A673 (cell line): ENCODE results near the gene SCPEP1. TPM values are rescaled to one million over a fixed set of nuclear protein-coding genes. Genes with fewer than 3 reads are reported as not detected.

Experiments used
- BruUV-seq: library from RNA; stranded (reverse); fragments of 400-500 nt; replicated peaks from 2 replicates; lab custom pipeline; 2021; lab: Mats Ljungman, UMichigan
- CTCF ChIA-PET: fragments of 300-600 bp; sonication (Branson Sonifier 250); formaldehyde crosslinking; loops from one replicate; lab custom pipeline; 2022; ENCODE audit warnings: antibody characterized with exemption; lab: Charles Lee
- POLR2A ChIA-PET: fragments of 300-600 bp; sonication (Branson Sonifier 250); formaldehyde crosslinking; loops from one replicate; lab custom pipeline; 2022; ENCODE audit warnings: antibody characterized with exemption; ENCODE audit not compliant: low non-redundant PET; lab: Charles Lee
- DNase-seq: peaks from one replicate; pipeline ENCODE4 v3.0.0-alpha.2; 2015; ENCODE audit warnings: low spot score
- H3K27ac ChIP-seq: fragments of 200-600 bp; sonication (generic); 2 replicates; pipeline ENCODE4 v1.5.1; 2016; ENCODE audit warnings: mixed run types, low read depth, mild to moderate bottlenecking, mixed read lengths, antibody characterized with exemption, low read length; ENCODE audit not compliant: poor library complexity, severe bottlenecking
- H3K27me3 ChIP-seq: fragments of 200-600 bp; sonication (generic); replicated peaks from 2 replicates; pipeline ENCODE4 v1.6.1; 2017; ENCODE audit warnings: mixed run types, low read depth, mild to moderate bottlenecking, mixed read lengths, antibody characterized with exemption, low read length; ENCODE audit not compliant: insufficient read depth, poor library complexity
- H3K36me3 ChIP-seq: fragments of 200-600 bp; sonication (generic); 2 replicates; pipeline ENCODE4 v1.6.1; 2016; ENCODE audit warnings: mixed run types, mild to moderate bottlenecking, mixed read lengths, antibody characterized with exemption, low read length; ENCODE audit not compliant: insufficient read depth, poor library complexity, severe bottlenecking
- H3K4me1 ChIP-seq: fragments of 200-600 bp; sonication (generic); 2 replicates; pipeline ENCODE4 v1.6.1; 2017; ENCODE audit warnings: mixed run types, mild to moderate bottlenecking, mixed read lengths, antibody characterized with exemption, low read length; ENCODE audit not compliant: insufficient read depth, poor library complexity, severe bottlenecking
- H3K4me3 ChIP-seq: fragments of 200-600 bp; sonication (generic); 2 replicates; pipeline ENCODE4 v1.5.1; 2016; ENCODE audit warnings: low read depth, mixed run types, mild to moderate bottlenecking, mixed read lengths, low read length; ENCODE audit not compliant: poor library complexity, severe bottlenecking
- H3K9me3 ChIP-seq: fragments of 200-600 bp; sonication (generic); 2 replicates; pipeline ENCODE4 v1.6.1; 2016; ENCODE audit warnings: mixed run types, low read depth, mild to moderate bottlenecking, mixed read lengths, antibody characterized with exemption, low read length; ENCODE audit not compliant: poor library complexity, severe bottlenecking
- EZH2 ChIP-seq: fragments of 200-600 bp; sonication (generic); IDR thresholded peaks from 2 replicates; pipeline ENCODE4 v1.6.1; 2017; ENCODE audit warnings: borderline replicate concordance, low read depth, mild to moderate bottlenecking, mixed read lengths, antibody characterized with exemption, low read length; ENCODE audit not compliant: poor library complexity, severe bottlenecking
- intact Hi-C: fragments of 100-400 bp; cut with micrococcal nuclease; formaldehyde crosslinking; loops from one replicate; pipeline ENCODE4 v1.10.0; 2022; ENCODE audit not compliant: unreplicated experiment
- total RNA-seq: library from RNA; stranded (reverse); gene quantifications from 2 replicates; pipeline ENCODE4 v1.2.3, GENCODE V29; 2021
- TF ChIP-seq, protein P1 (sequence below): fragments of 300-800, 200-600 bp; sonication (generic); conservative IDR thresholded peaks from 2 replicates; pipeline ENCODE4 v1.5.1; 2017; ENCODE audit warnings: low read depth, mild to moderate bottlenecking, antibody characterized with exemption, low read length, moderate library complexity, mixed read lengths

SCPEP1 gene
- total RNA-seq, 1 experiment from 2014 or later, result 31.8 TPM

DNA sequence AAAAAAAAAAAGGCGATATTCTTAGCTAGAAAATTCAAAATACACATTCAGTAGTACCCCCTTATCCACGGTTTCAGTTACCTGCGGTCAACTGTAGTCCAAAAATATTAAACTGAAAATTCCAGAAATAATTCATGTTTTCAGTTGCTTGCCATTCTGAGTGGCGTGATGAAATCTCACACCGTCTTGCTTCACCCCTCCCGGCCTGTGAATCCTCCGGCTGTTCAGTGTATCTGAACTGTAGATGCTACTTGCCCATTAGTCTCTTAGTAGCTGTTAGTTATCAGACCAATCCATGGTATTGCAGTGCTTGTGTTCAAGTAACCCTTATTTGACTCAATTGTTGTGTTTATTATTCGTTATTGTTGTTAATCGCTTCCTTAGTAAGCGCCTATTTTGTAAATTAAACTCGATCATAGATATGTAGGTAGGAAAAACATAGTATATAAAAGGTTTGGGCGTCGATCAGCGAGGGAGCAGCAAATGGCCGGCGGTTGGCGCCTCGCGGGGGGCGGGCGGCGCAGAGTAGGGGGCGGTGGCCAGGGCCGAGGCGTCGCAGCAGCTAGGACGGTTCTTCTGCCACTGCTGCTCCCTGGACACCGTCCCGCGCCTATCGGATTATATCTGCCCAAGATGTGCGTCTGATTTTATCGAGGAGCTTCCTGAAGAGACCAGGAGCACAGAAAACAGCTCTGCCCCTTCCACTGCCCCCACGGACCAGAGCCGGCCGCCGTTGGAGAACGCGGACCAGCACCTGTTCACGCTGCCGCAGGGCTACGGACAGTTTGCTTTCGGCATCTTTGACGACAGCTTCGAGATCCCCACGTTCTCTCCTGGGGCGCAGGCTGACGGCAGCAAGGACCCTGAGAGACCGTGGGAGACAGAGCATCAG is 67.3 kb downstream of the SCPEP1 start:
- TF ChIP-seq, protein P1, sequence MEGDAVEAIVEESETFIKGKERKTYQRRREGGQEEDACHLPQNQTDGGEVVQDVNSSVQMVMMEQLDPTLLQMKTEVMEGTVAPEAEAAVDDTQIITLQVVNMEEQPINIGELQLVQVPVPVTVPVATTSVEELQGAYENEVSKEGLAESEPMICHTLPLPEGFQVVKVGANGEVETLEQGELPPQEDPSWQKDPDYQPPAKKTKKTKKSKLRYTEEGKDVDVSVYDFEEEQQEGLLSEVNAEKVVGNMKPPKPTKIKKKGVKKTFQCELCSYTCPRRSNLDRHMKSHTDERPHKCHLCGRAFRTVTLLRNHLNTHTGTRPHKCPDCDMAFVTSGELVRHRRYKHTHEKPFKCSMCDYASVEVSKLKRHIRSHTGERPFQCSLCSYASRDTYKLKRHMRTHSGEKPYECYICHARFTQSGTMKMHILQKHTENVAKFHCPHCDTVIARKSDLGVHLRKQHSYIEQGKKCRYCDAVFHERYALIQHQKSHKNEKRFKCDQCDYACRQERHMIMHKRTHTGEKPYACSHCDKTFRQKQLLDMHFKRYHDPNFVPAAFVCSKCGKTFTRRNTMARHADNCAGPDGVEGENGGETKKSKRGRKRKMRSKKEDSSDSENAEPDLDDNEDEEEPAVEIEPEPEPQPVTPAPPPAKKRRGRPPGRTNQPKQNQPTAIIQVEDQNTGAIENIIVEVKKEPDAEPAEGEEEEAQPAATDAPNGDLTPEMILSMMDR, result no peak
- TF ChIP-seq EZH2, result no peak
- DNase-seq, result no peak
- Histone ChIP-seq H3K9me3 (no peaks in the 10 kb centered on the region), H3K36me3 (no peaks in the 10 kb centered on the region), H3K4me3 (peak overlapping the region; percentile 26), H3K4me1 (no peaks in the 10 kb centered on the region), H3K27ac (no peak overlapping the region), H3K27me3 (peaks cover 14% of the 10 kb centered on the region)
- intact Hi-C loops, result no loop called here
- CTCF ChIA-PET, result interaction anchor here (0.6 kb wide), 1 partner anchor 284 kb away, joined by 7 read pairs; no protein-coding TSS in a partner anchor
- no TSS peak for BruUV-seq
- POLR2A ChIA-PET, result no interaction called here

DNA sequence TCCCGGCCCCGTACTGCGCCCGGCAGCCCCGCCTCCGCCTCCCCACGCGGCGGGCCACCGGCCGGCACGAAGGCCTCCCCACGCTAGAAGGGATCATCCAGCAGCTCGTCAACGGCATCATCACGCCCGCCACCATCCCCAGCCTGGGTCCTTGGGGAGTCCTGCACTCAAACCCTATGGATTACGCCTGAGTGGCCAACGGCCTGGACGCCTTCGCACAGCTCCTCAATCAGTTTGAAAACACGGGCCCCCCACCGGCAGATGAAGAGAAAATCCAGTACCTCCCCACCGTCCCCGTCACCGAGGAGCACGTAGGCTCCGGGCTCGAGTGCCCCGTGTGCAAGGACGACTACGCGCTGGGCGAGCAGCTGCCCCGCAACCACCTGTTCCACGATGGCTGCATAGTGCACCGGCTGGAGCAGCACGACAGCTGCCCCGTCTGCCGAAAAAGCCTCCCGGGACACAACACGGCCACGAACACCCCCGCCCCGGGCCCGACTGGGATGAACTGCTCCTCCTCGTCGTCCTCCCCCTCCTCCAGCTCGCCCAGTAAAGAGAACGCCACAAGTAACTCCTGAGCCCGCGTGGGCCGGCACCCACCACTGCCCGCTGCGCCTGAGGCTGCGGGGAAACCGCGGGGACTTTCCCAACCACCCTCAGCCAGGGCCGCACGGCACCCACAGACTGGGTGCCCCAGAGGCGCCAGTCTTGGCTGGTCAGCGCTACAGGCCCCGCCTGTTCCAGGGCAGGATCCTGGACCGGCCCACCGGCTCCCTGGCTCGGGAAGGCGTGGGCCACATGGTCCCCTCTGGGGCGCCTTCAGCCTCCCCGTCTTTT is 68.2 kb downstream of the SCPEP1 start:
- Histone ChIP-seq H3K27ac (no peak overlapping the region), H3K27me3 (peaks cover 14% of the 10 kb centered on the region), H3K9me3 (no peaks in the 10 kb centered on the region), H3K36me3 (no peaks in the 10 kb centered on the region), H3K4me3 (peak overlapping the region; percentile 26), H3K4me1 (no peaks in the 10 kb centered on the region)
- CTCF ChIA-PET, result no interaction called here
- no peak for DNase-seq
- intact Hi-C loops, result no loop called here
- TF ChIP-seq, protein P1, result no peak
- TF ChIP-seq EZH2, result no peak
- POLR2A ChIA-PET, result no interaction called here
- BruUV-seq, result no TSS peak

DNA sequence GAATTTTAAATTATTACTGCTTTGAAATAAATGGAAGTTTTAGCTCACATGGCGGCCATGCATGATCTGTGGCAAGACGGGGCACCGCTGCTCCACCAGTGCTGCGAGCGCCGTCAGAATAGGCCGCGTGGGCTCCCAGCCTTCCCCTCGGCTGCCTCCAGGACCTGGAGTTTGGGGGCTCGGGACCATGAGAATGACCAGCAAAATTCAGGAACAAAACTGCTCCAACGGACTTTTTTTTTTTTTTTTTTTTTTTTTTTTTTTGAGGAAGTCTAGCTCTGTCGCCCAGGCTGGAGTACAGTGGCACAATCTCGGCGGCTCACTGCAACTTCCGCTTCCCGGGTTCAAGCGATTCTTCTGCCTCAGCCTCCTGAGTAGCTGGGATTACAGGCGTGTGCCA is 68.8 kb downstream of the SCPEP1 start:
- H3K9me3 ChIP-seq, result no peaks in the 10 kb centered on the region
- H3K27me3 ChIP-seq, result peaks cover 14% of the 10 kb centered on the region
- no peak overlapping the region for H3K4me3 ChIP-seq
- intact Hi-C loops, result no loop called here
- ChIA-PET POLR2A (no interaction called here), CTCF (no interaction called here)
- no peaks in the 10 kb centered on the region for H3K36me3 ChIP-seq
- no peak for TF ChIP-seq EZH2
- TF ChIP-seq, protein P1, result no peak
- DNase-seq, result no peak
- no peaks in the 10 kb centered on the region for H3K4me1 ChIP-seq
- no TSS peak for BruUV-seq
- H3K27ac ChIP-seq, result no peak overlapping the region
